Mammary epithelial cell (primary cell): ENCODE data around the gene FAM236D.
"Not testable (repeated sequence)": the region's sequence is repeated elsewhere in the genome, so short reads cannot be mapped to it uniquely, and the experiment has no call there.

Experiments used
- EZH2 ChIP-seq: IDR thresholded peaks from 2 replicates; pipeline ENCODE4 v1.6.1; 2012; ENCODE audit warnings: low read length, inconsistent platforms, borderline replicate concordance
- TF ChIP-seq, protein P1 (sequence below), 2 donors: IDR thresholded peaks in 1 of 2; conservative IDR thresholded peaks in 1 of 2; 2 replicates each; pipeline ENCODE4 v1.5.1; 2011 to 2012; ENCODE audit warnings: inconsistent platforms in 2 of 2, low read length in 2 of 2, mild to moderate bottlenecking in 2 of 2, control low read depth in 1 of 2, low read depth in 1 of 2; ENCODE audit not compliant: insufficient read depth in 1 of 2; ENCODE audit errors: extremely low read depth in 1 of 2

DNA sequence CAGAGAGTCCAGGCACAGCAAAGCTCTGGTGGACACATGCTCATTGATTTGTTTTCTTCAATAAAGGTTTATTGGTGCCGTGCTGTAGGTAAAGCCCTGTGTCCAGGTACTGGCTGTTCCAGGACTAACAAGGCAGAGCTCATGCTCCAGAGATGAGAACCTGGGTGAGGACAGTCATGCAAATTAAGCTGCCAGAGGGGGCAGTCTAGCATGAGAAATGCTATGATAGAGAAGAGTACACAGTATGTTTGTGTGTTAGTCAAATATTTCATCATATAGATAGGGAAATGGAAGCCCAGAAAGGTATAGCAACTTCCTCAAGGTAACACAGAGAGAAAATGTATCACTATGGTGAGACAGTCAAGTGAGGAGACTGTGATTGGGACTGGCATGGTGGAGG lies 19.9 kb downstream of the FAM236D start:
- TF ChIP-seq, protein P1, sequence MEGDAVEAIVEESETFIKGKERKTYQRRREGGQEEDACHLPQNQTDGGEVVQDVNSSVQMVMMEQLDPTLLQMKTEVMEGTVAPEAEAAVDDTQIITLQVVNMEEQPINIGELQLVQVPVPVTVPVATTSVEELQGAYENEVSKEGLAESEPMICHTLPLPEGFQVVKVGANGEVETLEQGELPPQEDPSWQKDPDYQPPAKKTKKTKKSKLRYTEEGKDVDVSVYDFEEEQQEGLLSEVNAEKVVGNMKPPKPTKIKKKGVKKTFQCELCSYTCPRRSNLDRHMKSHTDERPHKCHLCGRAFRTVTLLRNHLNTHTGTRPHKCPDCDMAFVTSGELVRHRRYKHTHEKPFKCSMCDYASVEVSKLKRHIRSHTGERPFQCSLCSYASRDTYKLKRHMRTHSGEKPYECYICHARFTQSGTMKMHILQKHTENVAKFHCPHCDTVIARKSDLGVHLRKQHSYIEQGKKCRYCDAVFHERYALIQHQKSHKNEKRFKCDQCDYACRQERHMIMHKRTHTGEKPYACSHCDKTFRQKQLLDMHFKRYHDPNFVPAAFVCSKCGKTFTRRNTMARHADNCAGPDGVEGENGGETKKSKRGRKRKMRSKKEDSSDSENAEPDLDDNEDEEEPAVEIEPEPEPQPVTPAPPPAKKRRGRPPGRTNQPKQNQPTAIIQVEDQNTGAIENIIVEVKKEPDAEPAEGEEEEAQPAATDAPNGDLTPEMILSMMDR (conservative IDR thresholded peaks at IDR 0.05 in 1 of 2, IDR thresholded peaks at IDR 0.05 in 1 of 2; ENCODE audit: extremely low read depth in 1 of 2, insufficient read depth in 1 of 2, low read depth in 1 of 2, low read length in 2 of 2): not testable (repeated sequence)
- not testable (repeated sequence) for TF ChIP-seq EZH2
